Activated gamma-delta T cell treated with Interleukin-2 at 50 U/mL for 16 hours (primary cell): ENCODE measurements around the gene ZFP36.
A peak's percentile ranks its signal among the peaks of the same experiment; 100 is the strongest.
"Not testable (repeated sequence)": the region's sequence is repeated elsewhere in the genome, so short reads cannot be mapped to it uniquely, and the experiment has no call there.

ENCODE experiments used
- DNase-seq: peaks from one replicate; pipeline ENCODE4 v3.0.0-alpha.2; 2020

The ZFP36 gene, protein sequence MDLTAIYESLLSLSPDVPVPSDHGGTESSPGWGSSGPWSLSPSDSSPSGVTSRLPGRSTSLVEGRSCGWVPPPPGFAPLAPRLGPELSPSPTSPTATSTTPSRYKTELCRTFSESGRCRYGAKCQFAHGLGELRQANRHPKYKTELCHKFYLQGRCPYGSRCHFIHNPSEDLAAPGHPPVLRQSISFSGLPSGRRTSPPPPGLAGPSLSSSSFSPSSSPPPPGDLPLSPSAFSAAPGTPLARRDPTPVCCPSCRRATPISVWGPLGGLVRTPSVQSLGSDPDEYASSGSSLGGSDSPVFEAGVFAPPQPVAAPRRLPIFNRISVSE

GRCh38 chr19:39406656-39407409 lies at the start of gene ZFP36:
Gene ZFP36 (plus strand): TSS chr19:39406847. CDS start chr19:39406905, 58 bp downstream.
- peak; percentile 88 for DNase-seq

DNA sequence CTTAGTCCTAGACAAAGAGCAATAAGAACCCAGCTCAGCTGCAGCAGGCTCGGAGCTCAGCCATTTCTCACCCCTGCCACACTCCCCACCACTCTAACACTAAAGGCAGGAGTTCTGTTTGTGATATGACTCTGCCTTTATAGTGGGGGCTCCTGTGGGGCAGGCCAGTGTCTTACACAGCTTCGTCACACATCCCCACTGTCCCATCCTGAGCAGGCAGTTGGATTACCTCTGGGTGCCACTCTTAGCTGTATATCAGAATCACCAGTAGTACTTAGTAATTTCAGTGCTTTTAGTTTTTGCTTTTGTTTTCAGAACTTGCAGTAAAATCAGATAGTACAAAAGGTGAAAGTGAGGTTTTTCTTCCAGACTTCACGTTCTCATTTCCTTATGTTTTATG lies 47.6 kb upstream of the ZFP36 start:
- no peak for DNase-seq

- DNase-seq = no peak
Observed at GRCh38 chr19:39360599-39360998, 46.0 kb upstream of the ZFP36 start.

GRCh38 chr19:39362682-39363657 lies 43.7 kb upstream of the ZFP36 start:
- DNase-seq = no peak

- no peak for DNase-seq
Observed at GRCh38 chr19:39363901-39364457, 42.7 kb upstream of the ZFP36 start.

- DNase-seq = no peak
Observed at GRCh38 chr19:39365531-39365930, 41.1 kb upstream of the ZFP36 start.

DNA sequence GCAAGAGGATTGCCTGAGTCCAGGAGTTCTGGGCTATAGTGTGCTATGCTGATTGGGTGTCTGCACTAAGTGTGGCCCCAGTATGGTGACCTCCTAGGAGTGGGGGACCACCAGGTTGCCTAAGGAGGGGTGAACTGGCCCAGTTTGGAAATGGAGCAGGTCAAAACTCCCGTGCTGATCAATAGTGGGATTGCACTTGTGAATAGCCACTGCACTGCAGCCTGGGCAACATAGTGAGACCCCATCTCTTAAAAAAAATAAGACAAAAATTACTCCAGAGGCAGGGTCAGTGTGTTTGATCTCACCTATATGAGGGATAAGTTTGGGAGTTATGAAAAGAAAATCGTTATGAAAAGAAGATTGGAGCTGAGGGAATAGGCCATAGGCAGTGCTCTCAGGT lies 37.4 kb upstream of the ZFP36 start:
- DNase-seq = no peak

GRCh38 chr19:39370735-39371134 lies 35.9 kb upstream of the ZFP36 start:
- DNase-seq = no peak

DNA sequence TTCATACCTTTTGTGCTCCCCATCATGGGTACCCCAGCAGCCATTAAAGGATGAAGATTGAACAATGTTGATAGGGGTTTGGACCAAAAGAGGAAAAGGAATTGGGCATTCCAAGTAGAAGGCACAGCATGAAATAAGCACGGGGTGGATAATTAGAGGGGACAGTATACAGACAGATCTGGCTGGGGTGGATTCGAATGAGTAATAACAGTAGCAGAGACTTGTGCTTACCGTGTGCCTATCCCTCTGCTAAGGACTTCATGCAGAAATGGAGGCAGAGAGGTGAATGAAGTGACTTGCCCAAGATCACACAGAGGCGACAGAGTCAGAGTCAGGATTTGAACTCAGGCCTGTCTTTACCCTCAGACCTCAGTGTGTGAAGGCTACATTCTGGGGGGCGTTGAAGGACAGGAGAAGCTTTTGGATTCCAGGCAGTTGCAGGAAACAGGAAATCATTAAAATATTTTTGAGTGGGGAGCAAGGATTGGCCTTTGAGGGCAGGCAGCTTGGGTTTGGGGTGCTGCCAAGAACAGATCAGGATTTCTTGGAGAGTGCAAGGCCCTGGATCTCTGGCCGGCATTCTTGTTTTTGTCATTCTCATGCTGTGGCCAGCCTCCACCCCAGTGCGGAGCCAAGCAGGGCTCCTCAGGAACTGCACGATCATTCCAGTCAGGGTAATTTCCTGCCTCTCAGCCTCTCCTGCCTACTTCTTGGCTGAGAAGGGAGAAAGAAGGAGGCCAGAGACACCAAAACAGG lies 34.4 kb upstream of the ZFP36 start:
- DNase-seq = no peak

GRCh38 chr19:39372941-39373340 lies 33.7 kb upstream of the ZFP36 start:
- no peak for DNase-seq

DNA sequence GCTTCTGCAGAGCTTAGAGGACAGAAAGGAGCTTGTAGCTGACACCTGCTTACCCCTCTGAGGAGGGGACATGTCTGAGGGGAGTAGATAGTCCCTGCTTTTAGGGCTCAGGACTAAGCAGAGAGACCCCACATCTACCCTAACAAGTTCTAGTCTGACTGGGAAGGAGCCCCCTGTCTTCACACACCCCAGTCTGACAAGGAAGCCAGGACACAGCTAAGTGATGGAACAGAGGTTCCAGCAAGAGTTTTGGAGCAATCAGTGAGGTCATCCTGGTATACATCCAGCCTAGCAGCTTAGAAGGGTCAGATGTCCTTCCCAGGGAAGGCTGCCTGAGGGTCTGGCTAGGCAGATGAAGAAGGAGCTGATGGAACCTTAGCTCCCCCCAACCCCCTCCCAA lies 30.7 kb upstream of the ZFP36 start:
- DNase-seq = no peak

- DNase-seq = no peak
Observed at GRCh38 chr19:39377373-39378362, 29.0 kb upstream of the ZFP36 start.

DNA sequence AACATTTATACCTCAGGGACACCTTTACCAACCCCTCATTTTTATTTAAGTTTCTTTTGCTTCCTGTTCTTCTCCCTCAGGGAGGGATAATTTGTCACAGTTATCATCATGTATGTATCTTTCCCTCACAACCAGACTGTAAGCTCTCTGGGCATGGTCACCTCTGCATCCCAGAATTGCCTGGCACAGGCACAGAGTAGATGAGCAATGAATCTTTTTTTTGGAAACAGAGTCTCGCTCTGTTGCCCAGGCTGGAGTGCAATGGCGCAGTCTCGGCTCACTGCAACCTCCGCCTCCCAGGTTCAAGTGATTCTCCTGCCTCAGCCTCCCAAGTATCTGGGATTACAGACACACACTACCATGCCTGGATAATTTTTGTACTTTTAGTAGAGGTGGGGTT lies 27.3 kb upstream of the ZFP36 start:
- DNase-seq = not testable (repeated sequence)

DNA sequence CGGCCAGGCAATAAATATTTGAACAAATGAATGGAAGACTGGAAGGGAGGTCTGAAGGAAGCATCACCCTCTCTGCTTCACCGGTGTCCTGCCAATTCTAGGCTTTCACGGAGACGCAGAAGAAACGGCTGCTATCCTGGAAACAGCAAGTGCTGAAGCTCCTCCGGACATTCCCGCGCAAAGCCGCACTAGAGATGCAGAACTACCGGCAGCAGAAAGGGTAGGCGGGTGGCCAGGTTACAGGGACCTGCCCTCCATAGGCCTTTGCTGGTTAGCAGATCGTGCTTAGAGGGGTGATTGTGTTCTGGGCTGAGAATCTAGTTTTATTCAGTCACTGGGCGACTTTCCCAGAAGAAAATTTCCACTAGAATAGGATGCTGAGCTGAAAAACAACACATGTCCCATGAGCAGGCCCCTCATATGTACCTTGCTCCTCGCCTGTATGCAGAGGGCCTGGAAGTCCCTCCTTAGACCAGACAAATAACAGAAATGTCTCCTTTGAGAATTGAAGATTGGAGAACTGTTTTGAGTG lies 26.7 kb upstream of the ZFP36 start:
- no peak for DNase-seq

GRCh38 chr19:39380521-39381502 lies 25.8 kb upstream of the ZFP36 start:
- no peak for DNase-seq

DNA sequence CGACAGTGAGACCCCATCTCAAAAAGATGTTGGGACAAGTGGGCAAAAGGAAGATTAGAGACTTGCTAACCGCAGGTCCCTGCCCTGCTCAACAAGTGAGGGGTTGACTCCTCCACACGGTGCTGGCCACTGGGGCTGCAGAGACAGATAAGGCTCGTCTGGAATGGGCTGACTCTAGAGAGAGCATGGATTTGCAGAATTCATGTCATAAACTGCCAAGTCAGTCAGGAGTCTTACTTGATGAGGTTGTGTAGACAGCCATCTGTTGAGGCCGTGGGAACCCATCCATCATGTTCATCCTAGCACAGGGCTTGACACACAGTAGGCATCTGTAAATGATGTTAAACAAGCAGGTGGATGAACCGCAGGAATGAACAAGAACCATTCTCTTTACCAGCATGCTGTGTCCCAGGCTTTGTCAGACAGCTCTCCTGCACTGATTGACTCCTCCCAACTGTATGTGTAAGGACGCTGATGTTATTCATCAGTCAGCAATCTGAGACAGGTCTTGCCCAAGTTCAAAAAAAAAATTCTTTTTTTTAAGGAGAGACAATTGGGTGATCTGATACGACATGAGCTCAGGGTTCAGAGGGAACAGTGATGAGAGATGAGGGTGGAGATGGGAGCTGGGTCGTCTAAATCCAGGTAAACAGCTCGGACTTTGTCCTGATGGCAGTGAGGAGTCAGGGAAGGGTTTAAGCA lies 24.6 kb upstream of the ZFP36 start:
- DNase-seq = no peak

DNA sequence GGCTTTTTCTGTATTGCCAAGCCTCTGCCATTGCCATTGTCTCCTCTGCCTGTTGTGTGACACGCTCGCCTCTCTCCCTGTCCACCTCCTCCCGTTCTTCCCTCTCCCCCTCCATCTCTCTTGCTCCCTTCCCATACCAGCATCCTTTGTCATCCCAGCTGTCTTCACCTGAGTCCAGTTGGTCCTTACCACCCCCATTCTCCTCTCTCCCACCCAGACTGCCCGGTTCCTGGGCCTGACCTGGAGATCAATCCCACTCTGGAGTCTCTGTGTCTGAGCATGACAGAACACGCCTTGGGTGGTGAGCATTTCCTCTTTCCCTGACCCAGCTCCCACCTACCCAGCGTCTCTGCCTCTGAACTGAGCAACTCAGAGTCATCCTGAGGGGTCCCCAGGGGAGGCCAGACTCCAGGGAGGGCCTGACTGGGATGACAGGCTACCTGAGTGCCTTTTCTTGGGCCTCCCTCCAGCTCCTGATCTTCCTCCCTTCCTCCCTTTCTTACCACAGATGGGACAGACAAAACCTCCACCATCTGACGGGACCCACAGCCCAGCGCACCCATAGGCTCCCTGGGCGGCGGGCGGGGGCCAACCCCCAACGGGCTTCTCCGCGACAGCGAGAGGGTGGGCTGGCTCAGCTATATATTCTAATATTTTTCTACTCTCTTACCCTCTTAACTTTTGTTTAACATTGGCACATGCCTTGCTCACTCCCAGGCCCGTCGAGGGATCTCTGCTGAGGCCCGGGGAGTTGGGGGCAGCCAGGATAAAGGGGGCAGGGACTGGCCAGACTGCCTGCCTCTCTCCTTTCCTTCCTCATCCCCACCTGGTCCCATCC lies 23.4 kb upstream of the ZFP36 start:
- no peak for DNase-seq
